HFFc6 (cell line): ENCODE results near the gene SSR4. TPM values are rescaled to one million over a fixed set of nuclear protein-coding genes. Genes with fewer than 3 reads are reported as not detected.

ENCODE experiments used
- DNase-seq: peaks from one replicate; pipeline ENCODE4 v3.0.0-alpha.2; 2018
- H3K27ac Mint-ChIP-seq: 2 replicates; pipeline ENCODE4 v1.8.0; 2020; ENCODE audit warnings: mild to moderate bottlenecking, mixed read lengths
- H3K27me3 Mint-ChIP-seq: 2 replicates; pipeline ENCODE4 v1.8.0; 2021; ENCODE audit warnings: mild to moderate bottlenecking, moderate library complexity, mixed read lengths; ENCODE audit not compliant: insufficient read depth
- H3K36me3 Mint-ChIP-seq: 2 replicates; pipeline ENCODE4 v1.8.0; 2021; ENCODE audit warnings: low read depth, mixed read lengths
- H3K4me1 Mint-ChIP-seq: 2 replicates; pipeline ENCODE4 v1.8.0; 2020; ENCODE audit warnings: low read depth, mixed read lengths
- H3K4me3 Mint-ChIP-seq: 2 replicates; pipeline ENCODE4 v1.8.0; 2020; ENCODE audit warnings: mild to moderate bottlenecking, moderate library complexity, mixed read lengths
- H3K9me3 Mint-ChIP-seq: 2 replicates; pipeline ENCODE4 v1.8.0; 2020; ENCODE audit warnings: mild to moderate bottlenecking, mixed read lengths
- total RNA-seq, 6 experiments: library from RNA; stranded (reverse); fragmentation: NEBNext Ultra II Directional; extraction: Animal tissue kit (Norgen Biotek cat#: 25700); gene quantifications; 2 replicates in 1 of 6; 3 replicates in 5 of 6; pipeline ENCODE4 v1.2.3, GENCODE V29; 2021
- TF ChIP-seq, protein P1 (sequence below): fragments of 200-600 bp; sonication (generic); IDR thresholded peaks from 2 replicates; pipeline ENCODE4 v1.5.0; 2021; ENCODE audit warnings: antibody characterized with exemption, mild to moderate bottlenecking

The SSR4 gene
- total RNA-seq, 6 experiments from 2014 or later: 171 to 247 (median 182) TPM

DNA sequence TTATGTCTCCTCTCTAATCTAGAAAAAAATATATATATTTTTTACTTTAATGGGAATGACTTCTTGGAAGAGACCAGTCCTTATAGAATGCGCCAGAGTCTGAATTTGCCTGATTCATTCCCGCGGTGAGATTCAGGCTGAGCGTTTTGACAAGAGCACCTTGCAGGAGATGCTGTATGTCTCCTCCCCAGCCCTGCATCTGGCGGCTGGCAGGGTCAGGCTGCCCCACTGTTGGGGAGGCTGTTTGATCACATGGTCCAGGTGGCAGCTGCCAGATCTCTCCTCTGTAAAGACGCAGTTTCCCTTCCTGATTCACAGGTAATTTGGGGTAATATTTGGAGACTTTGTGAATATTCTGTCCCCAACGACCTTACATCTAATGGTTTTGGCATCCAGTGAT, 26.1 kb downstream of the SSR4 start:
- Mint-ChIP-seq H3K4me1 (no peaks in the 10 kb centered on the region), H3K27ac (no peak overlapping the region), H3K9me3 (no peaks in the 10 kb centered on the region), H3K4me3 (no peak overlapping the region), H3K27me3 (peaks cover 10% of the 10 kb centered on the region), H3K36me3 (no peaks in the 10 kb centered on the region)
- no peak for DNase-seq
- TF ChIP-seq, protein P1, sequence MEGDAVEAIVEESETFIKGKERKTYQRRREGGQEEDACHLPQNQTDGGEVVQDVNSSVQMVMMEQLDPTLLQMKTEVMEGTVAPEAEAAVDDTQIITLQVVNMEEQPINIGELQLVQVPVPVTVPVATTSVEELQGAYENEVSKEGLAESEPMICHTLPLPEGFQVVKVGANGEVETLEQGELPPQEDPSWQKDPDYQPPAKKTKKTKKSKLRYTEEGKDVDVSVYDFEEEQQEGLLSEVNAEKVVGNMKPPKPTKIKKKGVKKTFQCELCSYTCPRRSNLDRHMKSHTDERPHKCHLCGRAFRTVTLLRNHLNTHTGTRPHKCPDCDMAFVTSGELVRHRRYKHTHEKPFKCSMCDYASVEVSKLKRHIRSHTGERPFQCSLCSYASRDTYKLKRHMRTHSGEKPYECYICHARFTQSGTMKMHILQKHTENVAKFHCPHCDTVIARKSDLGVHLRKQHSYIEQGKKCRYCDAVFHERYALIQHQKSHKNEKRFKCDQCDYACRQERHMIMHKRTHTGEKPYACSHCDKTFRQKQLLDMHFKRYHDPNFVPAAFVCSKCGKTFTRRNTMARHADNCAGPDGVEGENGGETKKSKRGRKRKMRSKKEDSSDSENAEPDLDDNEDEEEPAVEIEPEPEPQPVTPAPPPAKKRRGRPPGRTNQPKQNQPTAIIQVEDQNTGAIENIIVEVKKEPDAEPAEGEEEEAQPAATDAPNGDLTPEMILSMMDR: no peak

DNA sequence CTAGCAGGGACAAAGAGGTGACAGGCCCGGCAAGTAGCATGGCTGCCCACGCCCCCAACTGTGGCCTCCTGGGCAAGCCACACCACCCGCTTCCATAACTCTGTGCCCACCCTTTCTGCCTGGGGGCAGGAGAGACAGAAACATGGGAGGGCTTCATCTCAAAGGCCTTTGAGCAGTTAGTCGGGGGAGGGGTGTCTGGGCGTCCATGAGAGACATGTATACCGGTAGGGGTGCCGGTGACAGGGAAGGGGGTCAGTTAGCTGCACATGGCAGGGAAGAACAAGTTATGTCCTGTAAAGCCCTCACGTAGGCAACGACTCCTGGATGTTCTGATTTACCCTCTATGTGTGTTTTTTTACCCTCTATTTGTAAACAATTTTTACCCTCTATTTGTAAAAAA, 26.6 kb downstream of the SSR4 start:
- H3K9me3 Mint-ChIP-seq: no peaks in the 10 kb centered on the region
- H3K36me3 Mint-ChIP-seq: no peaks in the 10 kb centered on the region
- no peaks in the 10 kb centered on the region for H3K4me1 Mint-ChIP-seq
- no peak for DNase-seq
- H3K27me3 Mint-ChIP-seq: peaks cover 10% of the 10 kb centered on the region
- TF ChIP-seq, protein P1: no peak
- no peak overlapping the region for H3K27ac Mint-ChIP-seq
- no peak overlapping the region for H3K4me3 Mint-ChIP-seq

DNA sequence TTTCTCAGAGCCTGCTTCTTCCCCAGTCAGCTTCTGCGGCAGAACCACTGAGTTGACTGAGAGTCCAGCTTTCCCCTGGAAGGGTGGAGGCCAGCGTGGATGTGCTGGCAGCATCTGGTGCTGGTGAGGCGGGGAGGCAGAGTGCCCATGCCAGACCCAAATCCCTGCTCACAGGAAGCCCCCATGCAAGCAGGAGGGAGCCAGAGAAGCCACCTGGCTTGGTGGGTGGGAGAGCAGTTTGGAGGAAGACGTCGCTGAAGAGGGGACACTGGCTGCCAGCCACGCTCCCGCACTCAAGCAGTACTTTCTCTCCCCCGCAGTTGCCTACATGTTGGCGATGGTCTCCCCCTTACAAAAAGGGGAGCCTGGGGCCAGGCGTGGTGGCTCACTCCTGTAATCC, 29.9 kb downstream of the SSR4 start:
- H3K36me3 Mint-ChIP-seq: no peaks in the 10 kb centered on the region
- no peaks in the 10 kb centered on the region for H3K9me3 Mint-ChIP-seq
- no peak overlapping the region for H3K27ac Mint-ChIP-seq
- TF ChIP-seq, protein P1: no peak
- H3K27me3 Mint-ChIP-seq: peaks cover 10% of the 10 kb centered on the region
- H3K4me3 Mint-ChIP-seq: no peak overlapping the region
- H3K4me1 Mint-ChIP-seq: no peaks in the 10 kb centered on the region
- DNase-seq: no peak

DNA sequence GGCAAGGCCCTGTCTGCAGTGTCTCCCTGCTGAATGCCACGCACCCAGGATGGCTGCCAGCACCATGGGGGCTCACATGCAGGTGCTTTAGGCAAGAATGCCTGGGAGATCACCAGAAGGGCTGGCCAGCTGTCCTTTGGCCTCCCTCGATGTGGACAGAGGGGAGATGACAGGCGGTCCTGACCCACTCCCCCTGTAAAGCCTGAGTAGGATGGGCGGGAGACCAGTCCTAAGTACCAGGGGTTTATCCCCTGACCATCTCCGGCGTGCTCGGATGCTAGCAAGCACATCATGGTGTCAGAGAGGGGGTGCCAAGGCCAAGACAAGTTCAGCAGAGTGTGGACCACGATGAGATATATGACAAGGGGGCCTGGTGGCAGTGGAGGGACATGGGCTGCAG, 30.6 kb downstream of the SSR4 start:
- DNase-seq: no peak
- Mint-ChIP-seq H3K27ac (no peak overlapping the region), H3K9me3 (no peaks in the 10 kb centered on the region), H3K4me1 (no peaks in the 10 kb centered on the region), H3K4me3 (no peak overlapping the region), H3K27me3 (peaks cover 8% of the 10 kb centered on the region), H3K36me3 (no peaks in the 10 kb centered on the region)
- TF ChIP-seq, protein P1: no peak

DNA sequence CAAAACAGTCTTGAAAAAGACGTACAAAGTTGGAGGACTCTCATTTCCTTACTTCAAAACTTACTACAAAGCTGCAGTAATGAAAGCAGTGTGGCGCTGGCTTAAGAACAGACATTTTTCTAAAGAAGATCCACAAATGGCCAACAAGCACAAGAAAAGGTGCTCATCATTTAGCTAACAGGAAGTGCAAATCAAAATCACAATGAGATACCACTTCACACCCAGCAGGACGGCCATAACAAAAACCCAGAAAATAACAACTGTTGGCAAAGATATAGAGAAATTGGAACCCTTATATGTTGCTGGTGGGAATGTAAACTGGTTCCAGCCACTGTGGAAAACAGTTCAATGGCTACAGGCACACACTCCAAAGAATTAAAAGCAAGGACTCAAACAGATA, 32.5 kb downstream of the SSR4 start:
- Mint-ChIP-seq H3K4me1 (no peaks in the 10 kb centered on the region), H3K27ac (no peak overlapping the region), H3K4me3 (no peak overlapping the region), H3K9me3 (no peaks in the 10 kb centered on the region), H3K36me3 (no peaks in the 10 kb centered on the region), H3K27me3 (peaks cover 14% of the 10 kb centered on the region)
- TF ChIP-seq, protein P1: no peak
- no peak for DNase-seq

DNA sequence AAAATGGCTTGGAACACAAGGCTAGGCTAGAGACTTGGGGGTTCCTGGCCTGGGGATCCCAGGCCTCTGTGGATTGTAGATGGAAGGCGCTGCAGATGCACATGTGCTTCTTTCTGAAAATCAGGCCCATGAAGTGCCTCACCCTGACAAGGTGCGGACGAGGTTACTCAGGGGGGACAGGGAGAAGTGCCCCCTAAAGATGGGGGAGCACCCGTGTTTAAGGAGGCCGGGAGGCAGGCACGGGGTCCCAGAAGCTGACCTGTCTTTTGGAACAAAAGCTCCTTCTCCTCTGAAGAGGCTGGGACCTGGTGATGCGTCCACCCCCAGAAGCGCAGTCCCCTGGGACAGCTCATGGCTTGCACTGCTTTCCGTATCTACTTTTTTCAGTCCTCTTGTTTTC, 33.4 kb downstream of the SSR4 start:
- H3K9me3 Mint-ChIP-seq: no peaks in the 10 kb centered on the region
- no peak for DNase-seq
- H3K4me1 Mint-ChIP-seq: no peaks in the 10 kb centered on the region
- TF ChIP-seq, protein P1: no peak
- no peaks in the 10 kb centered on the region for H3K36me3 Mint-ChIP-seq
- peaks cover 19% of the 10 kb centered on the region for H3K27me3 Mint-ChIP-seq
- H3K27ac Mint-ChIP-seq: no peak overlapping the region
- H3K4me3 Mint-ChIP-seq: no peak overlapping the region
